WTC11 (cell line): ENCODE data around the gene CLDN3.

Experiments
- ATF3 ChIP-seq: sonication (generic); formaldehyde crosslinking; conservative IDR thresholded peaks from 2 replicates; pipeline ENCODE4 v1.8.1; 2022; ENCODE audit warnings: mild to moderate bottlenecking, missing genetic modification reagents
- CREM ChIP-seq: sonication (generic); formaldehyde crosslinking; IDR thresholded peaks from 2 replicates; pipeline ENCODE4 v1.8.1; 2022; ENCODE audit warnings: mild to moderate bottlenecking, missing genetic modification reagents, moderate library complexity
- CTCF ChIP-seq: fragments of 200-600 bp; IDR thresholded peaks from 2 replicates; pipeline ENCODE4 v1.8.0; 2022; ENCODE audit warnings: antibody characterized with exemption
- E2F1 ChIP-seq: sonication (generic); formaldehyde crosslinking; IDR thresholded peaks from 2 replicates; pipeline ENCODE4 v1.8.0; 2022; ENCODE audit warnings: mild to moderate bottlenecking, missing genetic modification reagents
- HMGA2 ChIP-seq: fragments of 250-450 bp; sonication (Bioruptor Pico); IDR thresholded peaks from 2 replicates; pipeline ENCODE4 v1.4.0; 2021; ENCODE audit warnings: mild to moderate bottlenecking, moderate library complexity
- HMGXB4 ChIP-seq: sonication (generic); formaldehyde crosslinking; IDR thresholded peaks from 2 replicates; pipeline ENCODE4 v1.8.1; 2023; ENCODE audit warnings: mild to moderate bottlenecking, moderate library complexity, missing genetic modification reagents
- JUN ChIP-seq: sonication (generic); formaldehyde crosslinking; IDR thresholded peaks from 2 replicates; pipeline ENCODE4 v1.8.0; 2023; ENCODE audit warnings: mild to moderate bottlenecking, missing genetic modification reagents
- MAX ChIP-seq: sonication (generic); formaldehyde crosslinking; IDR thresholded peaks from 2 replicates; pipeline ENCODE4 v1.8.0; 2022; ENCODE audit warnings: mild to moderate bottlenecking, missing genetic modification reagents
- TEAD4 ChIP-seq: sonication (generic); formaldehyde crosslinking; IDR thresholded peaks from 2 replicates; pipeline ENCODE4 v1.8.0; 2022; ENCODE audit warnings: mild to moderate bottlenecking, missing genetic modification reagents
- USF2 ChIP-seq: sonication (generic); formaldehyde crosslinking; IDR thresholded peaks from 2 replicates; pipeline ENCODE4 v1.8.1; 2023; ENCODE audit warnings: mild to moderate bottlenecking, missing genetic modification reagents, moderate library complexity
- ZNF121 ChIP-seq: sonication (generic); formaldehyde crosslinking; IDR thresholded peaks from 2 replicates; pipeline ENCODE4 v1.8.0; 2023; ENCODE audit warnings: missing genetic modification reagents

GRCh38 chr7:73735528-73735905 is 34.6 kb downstream of the CLDN3 start:
- TF ChIP-seq MAX (CRISPR knock-in tag), result no peak
- no peak for TF ChIP-seq HMGA2
- no peak for TF ChIP-seq HMGXB4 (CRISPR knock-in tag)
- no peak for TF ChIP-seq CTCF
- TF ChIP-seq USF2 (CRISPR knock-in tag), result no peak
- TF ChIP-seq ZNF121, result no peak
- TF ChIP-seq CREM (CRISPR knock-in tag), result no peak
- TF ChIP-seq ATF3 (CRISPR knock-in tag), result no peak
- TF ChIP-seq TEAD4 (CRISPR knock-in tag), result no peak
- no peak for TF ChIP-seq JUN
- no peak for TF ChIP-seq E2F1 (CRISPR knock-in tag)
